Stimulated activated CD4-positive, alpha-beta T cell treated with anti-CD3 and anti-CD28 coated beads, Interleukin-15, amount 100 ng/mL, for 48 hours (primary cell): Measurements from ENCODE around the gene EPX.
A peak's percentile ranks its signal among the peaks of the same experiment; 100 is the strongest.

Experiments
- DNase-seq, 2 donors: peaks; one replicate each; pipeline ENCODE4 v3.0.0-alpha.2; 2020; ENCODE audit warnings: low read depth in 2 of 2

EPX gene

GRCh38 chr17:58228679-58229078 is 36.2 kb downstream of the EPX start:
- no peak for DNase-seq

- DNase-seq, result no peak
These were observed 36.9 kb downstream of the EPX start for GRCh38 chr17:58229384-58229783.

GRCh38 chr17:58229881-58230280 is 37.4 kb downstream of the EPX start:
- DNase-seq, result no peak

GRCh38 chr17:58231641-58232040 is 39.1 kb downstream of the EPX start:
- no peak for DNase-seq

- DNase-seq, result peak; percentile 47 to 49
These were observed 40.2 kb downstream of the EPX start for GRCh38 chr17:58232707-58233156.

- DNase-seq, result no peak
These were observed 41.0 kb downstream of the EPX start for GRCh38 chr17:58233543-58233942.

GRCh38 chr17:58234512-58234911 is 42.0 kb downstream of the EPX start:
- no peak for DNase-seq

- no peak for DNase-seq
These were observed 43.3 kb downstream of the EPX start for GRCh38 chr17:58235821-58236220.

- DNase-seq, result no peak
These were observed 43.9 kb downstream of the EPX start for GRCh38 chr17:58236394-58236793.

- no peak for DNase-seq
These were observed 45.7 kb downstream of the EPX start, which contains the start of gene LPO for GRCh38 chr17:58238147-58238634. TSS of gene LPO (plus strand) at chr17:58238584. CDS start at chr17:58242980, 4,396 bp downstream.

- DNase-seq, result no peak
These were observed 47.5 kb downstream of the EPX start for GRCh38 chr17:58239987-58240386.

GRCh38 chr17:58242171-58242784 is 49.8 kb downstream of the EPX start:
- peak in 1 of 2 donors; percentile 15 for DNase-seq

- DNase-seq, result no peak
These were observed 52.4 kb downstream of the EPX start for GRCh38 chr17:58244963-58245362.

- no peak for DNase-seq
These were observed 53.0 kb downstream of the EPX start for GRCh38 chr17:58245428-58246103.

GRCh38 chr17:58246104-58246740 is 53.7 kb downstream of the EPX start:
- no peak for DNase-seq

- no peak for DNase-seq
These were observed 54.3 kb downstream of the EPX start for GRCh38 chr17:58246781-58247180.

GRCh38 chr17:58247511-58248363 is 55.2 kb downstream of the EPX start:
- DNase-seq, result no peak

GRCh38 chr17:58248955-58249269 is 56.4 kb downstream of the EPX start:
- no peak for DNase-seq

- peak; percentile 39 to 63 for DNase-seq
These were observed 57.0 kb downstream of the EPX start for GRCh38 chr17:58249270-58250133.

GRCh38 chr17:58250344-58251011 is 58.0 kb downstream of the EPX start:
- no peak for DNase-seq
